Uterus (tissue), 4 donors: ENCODE measurements around the gene PC. TPM values are rescaled to one million over a fixed set of nuclear protein-coding genes. Genes with fewer than 3 reads are reported as not detected.
"Not testable (repeated sequence)": the region's sequence is repeated elsewhere in the genome, so short reads cannot be mapped to it uniquely, and the experiment has no call there.

Source experiments
- DNase-seq, 2 donors: peaks; one replicate each; pipeline ENCODE4 v3.0.0-alpha.2; 2019 to 2020
- H3K27ac ChIP-seq, 2 donors: fragments of 200-600 bp; sonication (generic); 1 replicate in 1 of 2; 2 replicates in 1 of 2; pipeline ENCODE4 v1.5.1; 2016 to 2018
- H3K27me3 ChIP-seq, 2 donors: fragments of 200-600 bp; sonication (generic); one replicate each; pipeline ENCODE4 v1.5.1; 2018 to 2019; ENCODE audit warnings: control low read depth in 1 of 2
- H3K36me3 ChIP-seq, 2 donors: fragments of 200-600 bp; sonication (generic); one replicate each; pipeline ENCODE4 v1.5.1; 2019; ENCODE audit warnings: control low read depth in 1 of 2
- H3K4me1 ChIP-seq, 2 donors: fragments of 200-600 bp; sonication (generic); one replicate each; pipeline ENCODE4 v1.5.1; 2018 to 2019; ENCODE audit warnings: control low read depth in 1 of 2
- H3K4me3 ChIP-seq, 2 donors: fragments of 200-600 bp; sonication (generic); 1 replicate in 1 of 2; 2 replicates in 1 of 2; pipeline ENCODE4 v1.5.1; 2018 to 2019; ENCODE audit warnings: mild to moderate bottlenecking in 1 of 2
- H3K9me3 ChIP-seq, 2 donors: fragments of 200-600 bp; sonication (generic); one replicate each; pipeline ENCODE4 v1.5.1; 2019; ENCODE audit warnings: control low read depth in 1 of 2
- CTCF ChIP-seq, 4 experiments: fragments of 200-600 bp in 2 of 4; fragments of 450-650 bp in 2 of 4; sonication (generic) in 2 of 4; IDR thresholded peaks; one replicate each; pipeline ENCODE4 v1.5.1; 2016 to 2019; ENCODE audit warnings: antibody characterized with exemption in 4 of 4, mild to moderate bottlenecking in 2 of 4, moderate library complexity in 1 of 4
- POLR2A ChIP-seq, 2 donors: fragments of 450-650 bp; IDR thresholded peaks; one replicate each; pipeline ENCODE4 v1.6.1; 2016; ENCODE audit warnings: antibody characterized with exemption in 2 of 2, mild to moderate bottlenecking in 1 of 2, moderate library complexity in 1 of 2
- intact Hi-C: fragments of 100-400 bp; cut with DNase I; formaldehyde crosslinking; loops from one replicate; pipeline ENCODE4 v1.15.1; 2023; ENCODE audit warnings: low total_unique reads
- total RNA-seq, 4 donors: library from RNA; depleted of rRNA in 3 of 4; stranded (reverse); fragments of >200 nt in 3 of 4; gene quantifications; one replicate each; pipeline versions ENCODE4 v1.1.0 to v1.2.4, GENCODE V29; 2014 to 2023
- donor health status: DM: yes; HTN: yes; CAD: no.

PC gene
- total RNA-seq, 4 donors from 2014 or later, result 7.1 to 13.8 (median 8.1) TPM

DNA sequence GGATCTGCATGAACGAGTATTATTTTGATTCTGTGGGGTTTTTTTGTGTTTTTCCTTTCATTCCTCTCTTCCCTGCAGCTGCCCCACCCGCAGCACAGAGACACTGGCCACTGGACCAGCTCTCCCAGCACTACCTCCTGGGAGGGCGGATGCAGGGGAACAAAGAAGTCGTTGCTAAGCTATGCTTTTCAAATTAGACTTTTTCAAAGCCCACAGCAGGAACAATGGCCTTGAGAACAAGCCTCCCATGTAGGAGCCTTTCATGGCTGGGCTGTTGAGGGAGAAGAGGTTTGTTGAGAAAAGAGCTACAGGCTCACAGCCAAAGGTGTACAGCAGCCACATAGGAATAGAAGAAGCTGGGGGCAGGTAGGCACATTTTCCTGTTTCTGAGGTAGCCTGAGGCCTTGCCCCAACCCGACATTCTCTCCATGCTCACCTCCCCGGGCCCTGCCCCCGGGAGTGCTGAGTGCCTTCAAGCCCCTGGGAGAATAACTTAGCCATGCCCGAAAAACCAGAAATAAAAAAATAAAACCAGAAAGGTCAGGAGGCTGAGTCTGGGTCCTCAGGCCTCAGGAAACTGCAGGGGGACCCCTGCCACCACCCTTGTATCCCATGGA, 44.2 kb upstream of the PC start:
- no peaks in the 10 kb centered on the region for H3K36me3 ChIP-seq
- DNase-seq, result no peak
- intact Hi-C loops, result no loop called here
- no peaks in the 10 kb centered on the region for H3K9me3 ChIP-seq
- H3K4me3 ChIP-seq, result no peak overlapping the region
- H3K27me3 ChIP-seq, result no peaks in the 10 kb centered on the region
- TF ChIP-seq POLR2A (IDR thresholded peaks at IDR 0.05) (no peak), CTCF (IDR thresholded peaks at IDR 0.05) (no peak)
- no peaks in the 10 kb centered on the region for H3K4me1 ChIP-seq
- no peak overlapping the region for H3K27ac ChIP-seq

- DNase-seq, result no peak
- H3K36me3 ChIP-seq, result no peaks in the 10 kb centered on the region
- no peak for TF ChIP-seq POLR2A (IDR thresholded peaks at IDR 0.05)
- TF ChIP-seq CTCF (IDR thresholded peaks at IDR 0.05), result no peak
- no peaks in the 10 kb centered on the region for H3K4me1 ChIP-seq
- intact Hi-C loops, result no loop called here
- H3K4me3 ChIP-seq, result no peak overlapping the region
- H3K27ac ChIP-seq, result no peak overlapping the region
- no peaks in the 10 kb centered on the region for H3K9me3 ChIP-seq
- H3K27me3 ChIP-seq, result no peaks in the 10 kb centered on the region
Measured at GRCh38 chr11:67001332-67001731, 43.1 kb upstream of the PC start.

DNA sequence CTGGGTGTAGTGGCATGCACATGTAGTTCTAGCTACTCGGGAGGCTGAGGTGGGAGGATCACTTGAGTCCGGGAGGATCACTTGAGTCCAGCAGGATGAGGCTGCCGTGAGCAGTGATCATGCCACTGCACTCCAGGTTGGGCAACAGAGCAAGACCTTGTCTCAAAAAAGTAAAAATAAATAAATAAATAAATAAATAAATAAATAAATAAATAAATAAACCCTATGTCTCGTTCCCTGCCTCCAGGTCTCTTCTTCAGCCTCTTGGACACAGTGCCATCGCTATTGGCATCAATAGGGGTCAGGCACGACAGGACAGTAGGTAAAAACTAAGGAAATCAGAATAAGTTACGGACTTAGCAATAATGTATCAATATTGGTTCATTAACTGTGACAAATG, 41.4 kb upstream of the PC start:
- TF ChIP-seq CTCF (IDR thresholded peaks at IDR 0.05), result no peak
- no peak for TF ChIP-seq POLR2A (IDR thresholded peaks at IDR 0.05)
- Histone ChIP-seq H3K27ac (no peak overlapping the region), H3K36me3 (no peaks in the 10 kb centered on the region), H3K27me3 (no peaks in the 10 kb centered on the region), H3K4me3 (no peak overlapping the region), H3K9me3 (no peaks in the 10 kb centered on the region), H3K4me1 (no peaks in the 10 kb centered on the region)
- intact Hi-C loops, result no loop called here
- DNase-seq, result no peak

- Histone ChIP-seq H3K27me3 (no peaks in the 10 kb centered on the region), H3K4me1 (no peaks in the 10 kb centered on the region), H3K4me3 (no peak overlapping the region), H3K9me3 (no peaks in the 10 kb centered on the region), H3K27ac (no peak overlapping the region), H3K36me3 (no peaks in the 10 kb centered on the region)
- intact Hi-C loops, result no loop called here
- DNase-seq, result no peak
- no peak for TF ChIP-seq POLR2A (IDR thresholded peaks at IDR 0.05)
- no peak for TF ChIP-seq CTCF (IDR thresholded peaks at IDR 0.05)
Measured at GRCh38 chr11:66996609-66997273, 38.6 kb upstream of the PC start.

DNA sequence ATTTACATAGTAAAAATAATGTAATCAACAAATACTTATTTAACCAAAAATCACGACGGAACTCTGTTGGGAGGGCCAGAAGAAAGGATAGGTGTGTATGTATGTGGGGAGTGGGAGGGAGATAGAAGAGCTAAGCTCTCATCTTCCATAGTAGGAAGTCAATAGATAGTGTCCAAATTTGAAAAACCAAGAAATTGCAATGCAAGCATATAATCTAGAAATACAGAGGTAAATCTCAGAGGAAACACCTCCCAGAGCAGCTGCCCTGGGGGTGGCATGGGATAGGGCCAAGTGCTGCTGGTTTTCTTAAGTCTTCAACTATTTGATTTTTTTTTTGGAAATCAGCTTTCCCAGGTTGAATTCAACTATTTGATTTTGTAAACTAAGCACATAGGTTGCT, 33.9 kb upstream of the PC start:
- no peak for DNase-seq
- no peaks in the 10 kb centered on the region for H3K27me3 ChIP-seq
- no peaks in the 10 kb centered on the region for H3K9me3 ChIP-seq
- no peak overlapping the region for H3K27ac ChIP-seq
- H3K4me3 ChIP-seq, result no peak overlapping the region
- no peaks in the 10 kb centered on the region for H3K36me3 ChIP-seq
- TF ChIP-seq POLR2A (IDR thresholded peaks at IDR 0.05) (no peak), CTCF (IDR thresholded peaks at IDR 0.05) (no peak)
- intact Hi-C loops, result no loop called here
- no peaks in the 10 kb centered on the region for H3K4me1 ChIP-seq

DNA sequence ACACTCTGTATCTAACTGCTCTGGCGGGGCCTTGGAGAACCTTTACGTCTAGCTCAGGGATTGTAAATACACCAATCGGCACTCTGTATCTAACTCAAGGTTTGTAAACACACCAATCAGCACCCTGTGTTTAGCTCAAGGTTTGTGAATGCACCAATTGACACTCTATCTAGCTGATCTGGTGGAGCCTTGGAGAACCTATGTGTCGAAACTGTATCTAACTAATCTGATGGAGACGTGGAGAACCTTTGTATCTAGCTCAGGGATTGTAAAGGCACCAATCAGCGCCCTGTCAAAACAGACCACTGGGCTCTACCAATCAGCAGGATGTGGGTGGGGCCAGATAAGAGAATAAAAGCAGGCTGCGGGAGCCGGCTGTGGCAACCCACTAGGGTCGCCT, 31.2 kb upstream of the PC start:
- H3K9me3 ChIP-seq, H3K4me1 ChIP-seq, H3K27me3 ChIP-seq, H3K27ac ChIP-seq, DNase-seq, H3K4me3 ChIP-seq, intact Hi-C loops, H3K36me3 ChIP-seq: not testable (repeated sequence)

DNA sequence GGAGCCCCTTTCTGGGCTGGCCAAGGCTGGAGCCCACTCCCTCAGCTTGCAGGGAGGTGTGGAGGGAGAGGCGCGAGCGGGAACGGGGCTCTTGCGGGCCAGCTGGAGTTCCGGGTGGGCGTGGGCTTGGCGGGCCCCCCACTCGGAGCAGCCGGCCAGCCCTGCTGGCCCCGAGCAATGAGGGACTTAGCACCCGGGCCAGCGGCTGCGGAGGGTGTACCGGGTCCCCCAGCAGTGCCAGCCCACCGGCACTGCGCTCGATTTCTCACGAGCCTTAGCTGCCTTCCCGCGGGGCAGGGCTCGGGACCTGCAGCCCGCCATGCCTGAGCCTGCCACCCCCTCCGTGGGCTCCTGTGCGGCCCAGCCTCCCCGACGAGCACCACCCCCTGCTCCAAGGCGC, 30.6 kb upstream of the PC start:
- H3K36me3 ChIP-seq, H3K27ac ChIP-seq, H3K9me3 ChIP-seq, intact Hi-C loops, H3K4me1 ChIP-seq, H3K4me3 ChIP-seq, DNase-seq, H3K27me3 ChIP-seq: not testable (repeated sequence)
